Esophagus muscularis mucosa (tissue), 4 donors: ENCODE results near the gene DDO. TPM values are rescaled to one million over a fixed set of nuclear protein-coding genes. Genes with fewer than 3 reads are reported as not detected.
A peak's percentile ranks its signal among the peaks of the same experiment; 100 is the strongest.
"Not testable (repeated sequence)": the region's sequence is repeated elsewhere in the genome, so short reads cannot be mapped to it uniquely, and the experiment has no call there.

ENCODE experiments used
- DNase-seq: peaks from one replicate; pipeline ENCODE4 v3.0.0-alpha.2; 2017; ENCODE audit errors: extremely low spot score
- H3K27ac ChIP-seq, 4 donors: fragments of 200-600 bp; sonication (generic); replicated peaks in 1 of 4; 1 replicate in 3 of 4; 2 replicates in 1 of 4; pipeline ENCODE4 v1.5.1; 2016 to 2019; ENCODE audit warnings: mild to moderate bottlenecking in 1 of 4
- H3K27me3 ChIP-seq, 4 donors: fragments of 200-600 bp; sonication (generic); one replicate each; pipeline versions ENCODE4 v1.5.1 to v1.6.0; 2016 to 2019
- H3K36me3 ChIP-seq, 4 donors: fragments of 200-600 bp; sonication (generic); one replicate each; pipeline ENCODE4 v1.5.1; 2016 to 2019
- H3K4me1 ChIP-seq, 4 donors: fragments of 200-600 bp; sonication (generic); one replicate each; pipeline ENCODE4 v1.5.1; 2016 to 2019
- H3K4me3 ChIP-seq, 4 donors: fragments of 200-600 bp; sonication (generic); 1 replicate in 2 of 4; 2 replicates in 2 of 4; pipeline ENCODE4 v1.5.1; 2016 to 2019; ENCODE audit warnings: mild to moderate bottlenecking in 4 of 4, moderate library complexity in 1 of 4
- H3K9me3 ChIP-seq, 4 donors: fragments of 200-600 bp; sonication (generic); 1 replicate in 3 of 4; 2 replicates in 1 of 4; pipeline ENCODE4 v1.5.1; 2016 to 2019
- CTCF ChIP-seq, 3 experiments: fragments of 200-600 bp in 2 of 3; fragments of 450-650 bp in 1 of 3; sonication (generic) in 2 of 3; IDR thresholded peaks; one replicate each; pipeline ENCODE4 v1.5.1; 2017 to 2019; ENCODE audit warnings: antibody characterized with exemption in 3 of 3, mild to moderate bottlenecking in 2 of 3, moderate library complexity in 1 of 3
- EP300 ChIP-seq: sonication (generic); formaldehyde crosslinking; IDR thresholded peaks from one replicate; pipeline ENCODE4 v1.6.1; 2017; ENCODE audit warnings: antibody characterized with exemption
- POLR2A ChIP-seq: fragments of 450-650 bp; IDR thresholded peaks from one replicate; pipeline ENCODE4 v1.6.1; 2017; ENCODE audit warnings: antibody characterized with exemption, moderate library complexity, mild to moderate bottlenecking, low read depth
- POLR2AphosphoS5 ChIP-seq, 2 donors: sonication (generic); formaldehyde crosslinking; IDR thresholded peaks; one replicate each; pipeline ENCODE4 v1.6.1; 2017; ENCODE audit warnings: antibody characterized with exemption in 2 of 2
- WGBS: methylation state at CpG from one replicate; pipeline ENCODE4 v1.1.5; 2018; 5-methylcytosine and 5-hydroxymethylcytosine counted together
- intact Hi-C: fragments of 100-400 bp; cut with DNase I; formaldehyde crosslinking; loops from one replicate; pipeline ENCODE4 v1.15.1; 2023
- total RNA-seq, 4 donors: library from RNA; depleted of rRNA; stranded (reverse); fragments of >200 nt; gene quantifications; one replicate each; pipeline versions ENCODE4 v1.1.0 to v1.2.1, GENCODE V29; 2016

The DDO gene
- total RNA-seq, 4 donors from 2014 or later: 0.29 to 2.1 (median 1.1) TPM

- no peak for DNase-seq
- intact Hi-C loops: no loop called here
- Histone ChIP-seq H3K4me1 (no peaks in the 10 kb centered on the region), H3K9me3 (peaks cover 0 to 28% (median 25%) of the 10 kb centered on the region in 4 donors), H3K36me3 (no peaks in the 10 kb centered on the region), H3K27ac (no peak overlapping the region), H3K4me3 (no peak overlapping the region), H3K27me3 (no peaks in the 10 kb centered on the region)
- TF ChIP-seq POLR2AphosphoS5 (IDR thresholded peaks at IDR 0.05) (no peak), CTCF (IDR thresholded peaks at IDR 0.05) (no peak), EP300 (no peak), POLR2A (no peak)
- 95% methylated on average over 1 of the region's 1 CpG for WGBS
These were observed 43.1 kb upstream of the DDO start for GRCh38 chr6:110458476-110458875.

GRCh38 chr6:110457567-110458175 is 42.3 kb upstream of the DDO start:
- H3K27ac ChIP-seq, H3K4me1 ChIP-seq, H3K36me3 ChIP-seq, DNase-seq, H3K4me3 ChIP-seq, H3K27me3 ChIP-seq, intact Hi-C loops: not testable (repeated sequence)
- WGBS: 88% methylated on average over 8 of the region's 8 CpGs
- H3K9me3 ChIP-seq: peaks cover 0 to 20% (median 17%) of the 10 kb centered on the region in 4 donors

- Histone ChIP-seq H3K27me3 (no peaks in the 10 kb centered on the region), H3K27ac (no peak overlapping the region), H3K9me3 (peaks cover 0 to 11% (median 7%) of the 10 kb centered on the region in 4 donors), H3K4me3 (no peak overlapping the region), H3K4me1 (no peaks in the 10 kb centered on the region), H3K36me3 (no peaks in the 10 kb centered on the region)
- 88% methylated on average over 3 of the region's 3 CpGs for WGBS
- TF ChIP-seq POLR2A (no peak), CTCF (IDR thresholded peaks at IDR 0.05) (no peak), POLR2AphosphoS5 (IDR thresholded peaks at IDR 0.05) (no peak), EP300 (no peak)
- intact Hi-C loops: no loop called here
- no peak for DNase-seq
These were observed 41.3 kb upstream of the DDO start for GRCh38 chr6:110456694-110457093.

- 66% methylated on average over 4 of the region's 4 CpGs for WGBS
- intact Hi-C loops: no loop called here
- peak; percentile 14 for DNase-seq
These were observed 34.1 kb upstream of the DDO start for GRCh38 chr6:110449541-110449895.

GRCh38 chr6:110448846-110449540 is 33.6 kb upstream of the DDO start:
- DNase-seq: no peak
- H3K4me1 ChIP-seq: no peaks in the 10 kb centered on the region
- no peak for TF ChIP-seq POLR2AphosphoS5 (IDR thresholded peaks at IDR 0.05)
- TF ChIP-seq EP300: no peak
- no peak for TF ChIP-seq CTCF (IDR thresholded peaks at IDR 0.05)
- no peak for TF ChIP-seq POLR2A
- no peak overlapping the region for H3K4me3 ChIP-seq
- H3K27ac ChIP-seq: no peak overlapping the region
- H3K27me3 ChIP-seq: no peaks in the 10 kb centered on the region
- H3K9me3 ChIP-seq: no peaks in the 10 kb centered on the region
- H3K36me3 ChIP-seq: no peaks in the 10 kb centered on the region
- WGBS: 54% methylated on average over 4 of the region's 4 CpGs
- intact Hi-C loops: no loop called here

More at GRCh38 chr6:110449541-110449895, 34.1 kb upstream of the DDO start:
- Histone ChIP-seq H3K9me3 (no peaks in the 10 kb centered on the region), H3K4me3 (no peak overlapping the region), H3K4me1 (no peaks in the 10 kb centered on the region), H3K27ac (no peak overlapping the region), H3K36me3 (no peaks in the 10 kb centered on the region), H3K27me3 (no peaks in the 10 kb centered on the region)
- no peak for TF ChIP-seq POLR2AphosphoS5 (IDR thresholded peaks at IDR 0.05)
- TF ChIP-seq EP300: no peak
- no peak for TF ChIP-seq POLR2A
- no peak for TF ChIP-seq CTCF (IDR thresholded peaks at IDR 0.05)
